ENCODE data around the gene AHNAK.

- 0 out of 2 replicates have a peak, but pooled peaks have one; percentile 6 for TF ChIP-seq POLR2AphosphoS5 (IDR thresholded peaks at IDR 0.05; ENCODE audit: low read depth, low read length)
- TF ChIP-seq FOXP2 (optimal IDR thresholded peaks at IDR 0.05; ENCODE audit: borderline replicate concordance, extremely low read depth, extremely low read length, insufficient read depth), result no peak
- TF ChIP-seq TAF1 (IDR thresholded peaks at IDR 0.05; ENCODE audit: borderline replicate concordance, insufficient read depth, low read length), result peak; percentile 43; the same call in 1 of the 2 replicates
- TF ChIP-seq REST (IDR thresholded peaks at IDR 0.05; ENCODE audit: insufficient read depth in 1 of 2, low read depth in 2 of 2, low read length in 2 of 2), result no peak
- 0 out of 2 replicates have a peak, but pooled peaks have one; percentile 23 for TF ChIP-seq SIN3A (IDR thresholded peaks at IDR 0.05; ENCODE audit: borderline replicate concordance, insufficient read depth, low read length)
Observed at GRCh38 chr11:62573006-62573591, 26.5 kb upstream of the AHNAK start.
